HG02885 (cell line): ENCODE measurements around the gene UBFD1.
A peak's percentile ranks its signal among the peaks of the same experiment; 100 is the strongest.
"Not testable (repeated sequence)": the region's sequence is repeated elsewhere in the genome, so short reads cannot be mapped to it uniquely, and the experiment has no call there.

Source experiments
- ATAC-seq: cut with Tn5 transposase; IDR thresholded peaks from one replicate; pipeline ENCODE4 v1.9.1; 2021; ENCODE audit warnings: mild to moderate bottlenecking; ENCODE audit not compliant: unreplicated experiment, poor library complexity

Gene UBFD1

GRCh38 chr16:23556881-23557778, at the start of gene UBFD1, which contains the start of gene EARS2:
TSS of gene UBFD1 (plus strand) at chr16:23557727. CDS start at chr16:23557743, 16 bp downstream.
TSS of gene EARS2 (minus strand) at chr16:23557350. CDS start at chr16:23557343, 7 bp downstream.
- peak; percentile 92 for ATAC-seq

- ATAC-seq = no peak
Measured at GRCh38 chr16:23508589-23509440, 48.7 kb upstream of the UBFD1 start.

- no peak for ATAC-seq
Measured at GRCh38 chr16:23509441-23509754, 48.1 kb upstream of the UBFD1 start.

- peak; percentile 20 for ATAC-seq
Measured at GRCh38 chr16:23509782-23510163, 47.8 kb upstream of the UBFD1 start.

- peak; percentile 88 for ATAC-seq
Measured at GRCh38 chr16:23510164-23510914, 47.2 kb upstream of the UBFD1 start, which contains the start of gene GGA2. TSS of gene GGA2 (minus strand) at chr16:23510494. CDS start at chr16:23510411, 83 bp downstream.

- not testable (repeated sequence) for ATAC-seq
Measured at GRCh38 chr16:23510915-23511270, 46.6 kb upstream of the UBFD1 start.

GRCh38 chr16:23511731-23512130, 45.8 kb upstream of the UBFD1 start:
- ATAC-seq = no peak

GRCh38 chr16:23512168-23512695, 45.3 kb upstream of the UBFD1 start:
- no peak for ATAC-seq

- ATAC-seq = no peak
Measured at GRCh38 chr16:23514381-23515152, 43.0 kb upstream of the UBFD1 start.

GRCh38 chr16:23515881-23516280, 41.6 kb upstream of the UBFD1 start:
- ATAC-seq = no peak

GRCh38 chr16:23516366-23517137, 41.0 kb upstream of the UBFD1 start:
- no peak for ATAC-seq

GRCh38 chr16:23518435-23518891, 39.1 kb upstream of the UBFD1 start:
- ATAC-seq = no peak

GRCh38 chr16:23519282-23519681, 38.2 kb upstream of the UBFD1 start:
- ATAC-seq = no peak

- ATAC-seq = no peak
Measured at GRCh38 chr16:23520500-23520899, 37.0 kb upstream of the UBFD1 start.

- no peak for ATAC-seq
Measured at GRCh38 chr16:23521037-23521743, 36.3 kb upstream of the UBFD1 start.

GRCh38 chr16:23521965-23522364, 35.6 kb upstream of the UBFD1 start:
- no peak for ATAC-seq

- ATAC-seq = no peak
Measured at GRCh38 chr16:23523321-23523720, 34.2 kb upstream of the UBFD1 start.

- no peak for ATAC-seq
Measured at GRCh38 chr16:23523876-23524385, 33.6 kb upstream of the UBFD1 start.
